GM19468 (cell line): ENCODE measurements around the gene SLC44A1.
"Not testable (repeated sequence)": the region's sequence is repeated elsewhere in the genome, so short reads cannot be mapped to it uniquely, and the experiment has no call there.

Source experiments
- ATAC-seq: cut with Tn5 transposase; IDR thresholded peaks from one replicate; pipeline ENCODE4 v1.9.1; 2021; ENCODE audit warnings: mild to moderate bottlenecking, moderate library complexity, moderate number of reproducible peaks; ENCODE audit not compliant: unreplicated experiment; ENCODE audit errors: extremely low read depth

SLC44A1 gene

GRCh38 chr9:105241356-105242043 is 3.0 kb upstream of the SLC44A1 start:
- ATAC-seq = no peak

GRCh38 chr9:105242062-105242461 is 2.4 kb upstream of the SLC44A1 start:
- no peak for ATAC-seq

- no peak for ATAC-seq
These were observed 1.9 kb upstream of the SLC44A1 start for GRCh38 chr9:105242557-105242956.

- no peak for ATAC-seq
These were observed 1.3 kb upstream of the SLC44A1 start for GRCh38 chr9:105243015-105243686.

GRCh38 chr9:105244734-105245028 is 230 bp downstream of the SLC44A1 start:
- ATAC-seq = peak; percentile 23

- no peak for ATAC-seq
These were observed 809 bp downstream of the SLC44A1 start for GRCh38 chr9:105245029-105245890.

GRCh38 chr9:105245891-105246161 is 1.4 kb downstream of the SLC44A1 start:
- ATAC-seq = no peak

- no peak for ATAC-seq
These were observed 2.3 kb downstream of the SLC44A1 start for GRCh38 chr9:105246656-105247173.

- no peak for ATAC-seq
These were observed 4.2 kb downstream of the SLC44A1 start for GRCh38 chr9:105248691-105249090.

GRCh38 chr9:105251133-105251532 is 6.7 kb downstream of the SLC44A1 start:
- no peak for ATAC-seq

- ATAC-seq = no peak
These were observed 7.4 kb downstream of the SLC44A1 start for GRCh38 chr9:105251733-105252404.

- no peak for ATAC-seq
These were observed 7.9 kb downstream of the SLC44A1 start for GRCh38 chr9:105252405-105252756.

GRCh38 chr9:105254226-105254625 is 9.8 kb downstream of the SLC44A1 start:
- ATAC-seq = no peak

- no peak for ATAC-seq
These were observed 11.0 kb downstream of the SLC44A1 start for GRCh38 chr9:105255421-105255820.

- not testable (repeated sequence) for ATAC-seq
These were observed 12.1 kb downstream of the SLC44A1 start for GRCh38 chr9:105256569-105256968.

- ATAC-seq = no peak
These were observed 13.4 kb downstream of the SLC44A1 start for GRCh38 chr9:105257809-105258208.

GRCh38 chr9:105258225-105258737 is 13.8 kb downstream of the SLC44A1 start:
- ATAC-seq = no peak

GRCh38 chr9:105259274-105259673 is 14.8 kb downstream of the SLC44A1 start:
- no peak for ATAC-seq

GRCh38 chr9:105259731-105260612 is 15.5 kb downstream of the SLC44A1 start:
- ATAC-seq = no peak

- ATAC-seq = no peak
These were observed 18.0 kb downstream of the SLC44A1 start for GRCh38 chr9:105262497-105262896.
